SKM-1 (cell line): ENCODE measurements around the gene NF1.
"Not testable (repeated sequence)": the region's sequence is repeated elsewhere in the genome, so short reads cannot be mapped to it uniquely, and the experiment has no call there.

Experiments
- DNase-seq: peaks from one replicate; lab custom pipeline; 2025; ENCODE audit not compliant: unreplicated experiment; lab: John Stamatoyannopoulos, UW

NF1 gene

GRCh38 chr17:31094600-31095235 lies at the start of gene NF1:
Gene NF1, plus strand, starts transcription at chr17:31094977. Its CDS starts 333 bp downstream, at chr17:31095310.
- DNase-seq: peak; percentile 87

GRCh38 chr17:31046856-31047425 lies 47.8 kb upstream of the NF1 start:
- DNase-seq: not testable (repeated sequence)

GRCh38 chr17:31048142-31048541 lies 46.6 kb upstream of the NF1 start:
- no peak for DNase-seq

GRCh38 chr17:31048780-31049179 lies 46.0 kb upstream of the NF1 start:
- DNase-seq: no peak

GRCh38 chr17:31050948-31051347 lies 43.8 kb upstream of the NF1 start:
- no peak for DNase-seq

GRCh38 chr17:31051506-31051905 lies 43.3 kb upstream of the NF1 start:
- no peak for DNase-seq

GRCh38 chr17:31052187-31052889 lies 42.4 kb upstream of the NF1 start:
- no peak for DNase-seq

GRCh38 chr17:31053071-31053470 lies 41.7 kb upstream of the NF1 start:
- DNase-seq: no peak

GRCh38 chr17:31054761-31055160 lies 40.0 kb upstream of the NF1 start:
- DNase-seq: no peak

- DNase-seq: no peak
These were observed 35.8 kb upstream of the NF1 start for GRCh38 chr17:31058976-31059375.

- no peak for DNase-seq
These were observed 33.8 kb upstream of the NF1 start for GRCh38 chr17:31060791-31061550.

GRCh38 chr17:31061678-31062077 lies 33.1 kb upstream of the NF1 start:
- no peak for DNase-seq

GRCh38 chr17:31062346-31062745 lies 32.4 kb upstream of the NF1 start:
- DNase-seq: no peak

GRCh38 chr17:31064707-31065106 lies 30.1 kb upstream of the NF1 start:
- no peak for DNase-seq

GRCh38 chr17:31067691-31068184 lies 27.0 kb upstream of the NF1 start:
- no peak for DNase-seq

- DNase-seq: peak; percentile 64
These were observed 26.5 kb upstream of the NF1 start for GRCh38 chr17:31068291-31068690.

GRCh38 chr17:31072186-31072585 lies 22.6 kb upstream of the NF1 start:
- no peak for DNase-seq

- no peak for DNase-seq
These were observed 21.4 kb upstream of the NF1 start for GRCh38 chr17:31073411-31073810.

GRCh38 chr17:31074772-31075555 lies 19.8 kb upstream of the NF1 start:
- DNase-seq: no peak

- no peak for DNase-seq
These were observed 16.5 kb upstream of the NF1 start for GRCh38 chr17:31078290-31078689.

- DNase-seq: no peak
These were observed 15.0 kb upstream of the NF1 start for GRCh38 chr17:31079731-31080130.
